Keratinocyte (primary cell): ENCODE results near the gene WDR11. TPM values are rescaled to one million over a fixed set of nuclear protein-coding genes. Genes with fewer than 3 reads are reported as not detected.

Experiments used
- DNase-seq: peaks from one replicate; pipeline ENCODE4 v3.0.0-alpha.2; 2011; ENCODE audit warnings: low read depth, missing footprints, low spot score
- FAIRE-seq: peaks from 2 replicates; lab custom pipeline; 2011; peaks lifted over from hg19 to GRCh38; lab: Jason Lieb, UNC
- H2AFZ ChIP-seq: 2 replicates; pipeline ENCODE4 v1.6.0; 2012; ENCODE audit warnings: low read length, control low read depth, inconsistent platforms; ENCODE audit not compliant: control insufficient read depth
- H3K27ac ChIP-seq: 2 replicates; pipeline ENCODE4 v1.5.1; 2011; ENCODE audit warnings: low read length; ENCODE audit not compliant: control insufficient read depth, insufficient read depth
- H3K27me3 ChIP-seq: 3 replicates; pipeline ENCODE4 v1.6.0; 2011; ENCODE audit warnings: low read length; ENCODE audit not compliant: control insufficient read depth, insufficient read depth; ENCODE audit errors: extremely low read depth
- H3K36me3 ChIP-seq, 2 experiments: 2 replicates in 1 of 2; 3 replicates in 1 of 2; pipeline ENCODE4 v1.5.1; 2011; ENCODE audit warnings: low read length in 2 of 2, mild to moderate bottlenecking in 1 of 2; ENCODE audit not compliant: control insufficient read depth in 2 of 2, insufficient read depth in 2 of 2; ENCODE audit errors: extremely low read depth in 1 of 2
- H3K4me1 ChIP-seq: 3 replicates; pipeline ENCODE4 v1.5.1; 2011; ENCODE audit warnings: low read length; ENCODE audit not compliant: control insufficient read depth, insufficient read depth; ENCODE audit errors: extremely low read depth
- H3K4me2 ChIP-seq: 3 replicates; pipeline ENCODE4 v1.6.0; 2011; ENCODE audit warnings: low read depth, low read length; ENCODE audit not compliant: control insufficient read depth, insufficient read depth; ENCODE audit errors: extremely low read depth
- H3K4me3 ChIP-seq, 3 experiments: fragments of 200-600 bp in 1 of 3; sonication (generic) in 1 of 3; 2 replicates in 2 of 3; 3 replicates in 1 of 3; pipeline ENCODE4 v1.5.1; 2011 to 2016; ENCODE audit warnings: low read length in 3 of 3, mild to moderate bottlenecking in 3 of 3, control low read depth in 2 of 3, inconsistent platforms in 1 of 3, low read depth in 1 of 3, mixed read lengths in 1 of 3, mixed run types in 1 of 3, moderate library complexity in 1 of 3; ENCODE audit not compliant: control insufficient read depth in 2 of 3, insufficient read depth in 2 of 3; ENCODE audit errors: extremely low read depth in 1 of 3
- H3K79me2 ChIP-seq: 2 replicates; pipeline ENCODE4 v1.6.0; 2012; ENCODE audit warnings: low read length; ENCODE audit not compliant: control insufficient read depth, insufficient read depth
- H3K9ac ChIP-seq: 3 replicates; pipeline ENCODE4 v1.6.0; 2011; ENCODE audit warnings: low read length; ENCODE audit not compliant: control insufficient read depth, insufficient read depth; ENCODE audit errors: extremely low read depth
- H3K9me1 ChIP-seq: 3 replicates; pipeline ENCODE4 v1.6.0; 2011; ENCODE audit warnings: low read length; ENCODE audit not compliant: control insufficient read depth, insufficient read depth; ENCODE audit errors: extremely low read depth
- H3K9me3 ChIP-seq: 2 replicates; pipeline ENCODE4 v1.5.1; 2012; ENCODE audit warnings: low read depth, low read length; ENCODE audit not compliant: control insufficient read depth
- H4K20me1 ChIP-seq: 3 replicates; pipeline ENCODE4 v1.6.0; 2011; ENCODE audit warnings: low read length; ENCODE audit not compliant: control insufficient read depth, insufficient read depth; ENCODE audit errors: extremely low read depth
- EZH2 ChIP-seq: IDR thresholded peaks from one replicate; pipeline ENCODE4 v1.6.1; 2012; ENCODE audit warnings: inconsistent platforms, mild to moderate bottlenecking, low read length, moderate library complexity
- dilution Hi-C: fragments of 300-500 bp; cut with MboI; formaldehyde crosslinking; loops from one replicate; pipeline ENCODE4 v1.7.0; 2020; ENCODE audit warnings: low sequenced_read_pairs; ENCODE audit not compliant: extremely low pct_ligation_motif_present
- polyA plus RNA-seq, 5 experiments: library from polyadenylated mRNA; depleted of rRNA in 3 of 5; stranded (reverse) in 3 of 5; stranded (forward) in 1 of 5; unstranded in 1 of 5; fragments of >200 nt; gene quantifications; 1 replicate in 1 of 5; 2 replicates in 3 of 5; 3 replicates in 1 of 5; pipeline versions ENCODE4 v1.2.1 to v1.2.3, GENCODE V29; 2011 to 2012; ENCODE audit warnings: missing spikeins in 2 of 5, low read depth in 1 of 5, low replicate concordance in 1 of 5
- TF ChIP-seq, protein P1 (sequence below), 3 experiments: IDR thresholded peaks in 1 of 3; conservative IDR thresholded peaks in 1 of 3; optimal IDR thresholded peaks in 1 of 3; 2 replicates in 2 of 3; 3 replicates in 1 of 3; pipeline versions ENCODE3 to v1.5.1; 2011; ENCODE audit warnings: low read length in 3 of 3, mild to moderate bottlenecking in 3 of 3, moderate library complexity in 2 of 3, control low read depth in 1 of 3, inconsistent platforms in 1 of 3; ENCODE audit not compliant: insufficient read depth in 2 of 3; ENCODE audit errors: extremely low read depth in 1 of 3

Gene WDR11
- polyA plus RNA-seq, 1 donor (not counting 4 experiments of a cell fraction or from before 2014, with no cell fraction given): 79.2 TPM

- Histone ChIP-seq H3K27ac (no peak overlapping the region), H3K9ac (no peak overlapping the region), H4K20me1 (no peaks in the 10 kb centered on the region), H3K4me2 (no peak overlapping the region), H3K79me2 (no peaks in the 10 kb centered on the region), H3K4me3 (no peak overlapping the region), H3K27me3 (no peaks in the 10 kb centered on the region), H3K4me1 (no peaks in the 10 kb centered on the region), H2AFZ (no peak overlapping the region), H3K9me1 (no peaks in the 10 kb centered on the region), H3K36me3 (no peaks in the 10 kb centered on the region), H3K9me3 (peaks cover 3% of the 10 kb centered on the region)
- dilution Hi-C loops: no loop called here
- FAIRE-seq (no peak), DNase-seq (no peak)
- TF ChIP-seq, protein P1, sequence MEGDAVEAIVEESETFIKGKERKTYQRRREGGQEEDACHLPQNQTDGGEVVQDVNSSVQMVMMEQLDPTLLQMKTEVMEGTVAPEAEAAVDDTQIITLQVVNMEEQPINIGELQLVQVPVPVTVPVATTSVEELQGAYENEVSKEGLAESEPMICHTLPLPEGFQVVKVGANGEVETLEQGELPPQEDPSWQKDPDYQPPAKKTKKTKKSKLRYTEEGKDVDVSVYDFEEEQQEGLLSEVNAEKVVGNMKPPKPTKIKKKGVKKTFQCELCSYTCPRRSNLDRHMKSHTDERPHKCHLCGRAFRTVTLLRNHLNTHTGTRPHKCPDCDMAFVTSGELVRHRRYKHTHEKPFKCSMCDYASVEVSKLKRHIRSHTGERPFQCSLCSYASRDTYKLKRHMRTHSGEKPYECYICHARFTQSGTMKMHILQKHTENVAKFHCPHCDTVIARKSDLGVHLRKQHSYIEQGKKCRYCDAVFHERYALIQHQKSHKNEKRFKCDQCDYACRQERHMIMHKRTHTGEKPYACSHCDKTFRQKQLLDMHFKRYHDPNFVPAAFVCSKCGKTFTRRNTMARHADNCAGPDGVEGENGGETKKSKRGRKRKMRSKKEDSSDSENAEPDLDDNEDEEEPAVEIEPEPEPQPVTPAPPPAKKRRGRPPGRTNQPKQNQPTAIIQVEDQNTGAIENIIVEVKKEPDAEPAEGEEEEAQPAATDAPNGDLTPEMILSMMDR (optimal IDR thresholded peaks at IDR 0.05 in 1 of 3, IDR thresholded peaks at IDR 0.05 in 1 of 3, conservative IDR thresholded peaks at IDR 0.05 in 1 of 3; ENCODE audit: extremely low read depth in 1 of 3, insufficient read depth in 2 of 3, low read length in 3 of 3): no peak
- no peak for TF ChIP-seq EZH2
These were observed 102.7 kb downstream of the WDR11 start for GRCh38 chr10:120953897-120954296.
